Spleen (tissue), 11 donors: ENCODE results near the gene GPR142. TPM values are rescaled to one million over a fixed set of nuclear protein-coding genes. Genes with fewer than 3 reads are reported as not detected.

Experiments used
- DNase-seq: peaks from one replicate; pipeline ENCODE4 v3.0.0-alpha.2; 2020
- H3K27ac ChIP-seq, 8 donors: fragments of 200-600 bp; sonication (generic) in 7 of 8; 1 replicate in 4 of 8; 2 replicates in 4 of 8; pipeline versions ENCODE4 v1.5.0 to v1.8.0; 2016 to 2021; ENCODE audit warnings: inconsistent platforms in 4 of 8, mild to moderate bottlenecking in 4 of 8, moderate library complexity in 1 of 8
- H3K27me3 ChIP-seq, 7 donors: fragments of 200-600 bp; sonication (generic) in 6 of 7; replicated peaks in 1 of 7; 1 replicate in 4 of 7; 2 replicates in 3 of 7; pipeline versions ENCODE4 v1.5.0 to v1.8.0; 2016 to 2021; ENCODE audit warnings: inconsistent platforms in 3 of 7, mild to moderate bottlenecking in 1 of 7
- H3K36me3 ChIP-seq, 6 donors: fragments of 200-600 bp; sonication (generic) in 5 of 6; 1 replicate in 4 of 6; 2 replicates in 2 of 6; pipeline versions ENCODE4 v1.5.0 to v1.8.0; 2016 to 2021; ENCODE audit warnings: inconsistent platforms in 2 of 6
- H3K4me1 ChIP-seq, 6 donors: fragments of 200-600 bp; sonication (generic) in 5 of 6; 1 replicate in 3 of 6; 2 replicates in 3 of 6; pipeline versions ENCODE4 v1.5.0 to v1.8.0; 2016 to 2021; ENCODE audit warnings: inconsistent platforms in 3 of 6
- H3K4me3 ChIP-seq, 8 donors: fragments of 200-600 bp; sonication (generic) in 7 of 8; 1 replicate in 4 of 8; 2 replicates in 4 of 8; pipeline versions ENCODE4 v1.5.0 to v1.8.0; 2016 to 2021; ENCODE audit warnings: inconsistent platforms in 4 of 8, mild to moderate bottlenecking in 4 of 8, moderate library complexity in 2 of 8
- H3K9me3 ChIP-seq, 8 donors: fragments of 200-600 bp; sonication (generic) in 7 of 8; 1 replicate in 4 of 8; 2 replicates in 4 of 8; pipeline versions ENCODE4 v1.5.0 to v1.8.0; 2016 to 2021; ENCODE audit warnings: inconsistent platforms in 4 of 8
- CTCF ChIP-seq, 11 experiments: fragments of 200-600 bp in 7 of 11; fragments of 450-650 bp in 4 of 11; sonication (generic) in 4 of 11; IDR thresholded peaks in 8 of 11; conservative IDR thresholded peaks in 3 of 11; 1 replicate in 7 of 11; 2 replicates in 4 of 11; pipeline versions ENCODE4 v1.4.0 to v1.8.0; 2016 to 2021; ENCODE audit warnings: antibody characterized with exemption in 11 of 11, inconsistent platforms in 4 of 11, mild to moderate bottlenecking in 1 of 11
- POLR2A ChIP-seq, 3 donors: fragments of 450-650 bp; IDR thresholded peaks; one replicate each; pipeline ENCODE4 v1.5.1; 2017; ENCODE audit warnings: antibody characterized with exemption in 3 of 3, mild to moderate bottlenecking in 1 of 3
- POLR2AphosphoS5 ChIP-seq, 3 donors: sonication (generic); formaldehyde crosslinking; IDR thresholded peaks; one replicate each; pipeline ENCODE4 v1.5.1; 2017; ENCODE audit warnings: antibody characterized with exemption in 3 of 3
- WGBS, 5 donors: extraction: QIAGEN DNeasy Blood & Tissue Kit in 3 of 5; methylation state at CpG; one replicate each; pipeline versions ENCODE4 v1.1.5 to v1.1.7; 2013 to 2018; 5-methylcytosine and 5-hydroxymethylcytosine counted together
- intact Hi-C: fragments of 100-400 bp; cut with DNase I; formaldehyde crosslinking; loops from one replicate; pipeline ENCODE4 v1.15.0; 2023; ENCODE audit warnings: low total_unique reads
- polyA plus RNA-seq, 3 donors: library from polyadenylated mRNA; stranded (reverse); fragments of 200-250 nt; gene quantifications; one replicate each; pipeline ENCODE4 v1.2.1, GENCODE V29; 2013
- total RNA-seq, 7 donors: library from RNA; depleted of rRNA in 3 of 7; stranded (reverse); fragments of >200 nt in 3 of 7; fragmentation: NEBNext Ultra II Directional in 4 of 7; extraction: Animal tissue kit (Norgen Biotek cat#: 25700) in 4 of 7; gene quantifications; one replicate each; pipeline versions ENCODE4 v1.1.0 to v1.2.1, GENCODE V29; 2016 to 2021
- donor health status: healthy with polysubstance abuse.
- donor health status: DM: no; HTN: no; CAD: no; lungs with moderate emphysema.
- donor health status: DM: no; HTN: no; CAD: no.
- donor health status: Bipolar disorder and iron deficiency.
- donor health status: healthy.
- donor health status: DM: no; HTN: no; CAD: no.
- donor health status: DM: yes; HTN: yes; CAD: no.

The GPR142 gene
- total and polyA plus RNA-seq, 10 donors = 0.09 to 3.1 (median 1.7) TPM

GRCh38 chr17:74408815-74409214 lies 41.5 kb downstream of the GPR142 start:
- TF ChIP-seq POLR2A (IDR thresholded peaks at IDR 0.05) (no peak), CTCF (IDR thresholded peaks at IDR 0.05 in 8 of 11, conservative IDR thresholded peaks at IDR 0.05 in 3 of 11) (no peak), POLR2AphosphoS5 (IDR thresholded peaks at IDR 0.05) (no peak)
- H3K27me3 ChIP-seq = peaks cover 0 to 7% (median 0%) of the 10 kb centered on the region in 7 donors
- WGBS, 5 donors = 76 to 86% (median 78%) methylated on average over 4 of the region's 4 CpGs

GRCh38 chr17:74410001-74410443 lies 42.7 kb downstream of the GPR142 start:
- H3K27ac ChIP-seq = no peak overlapping the region
- H3K4me1 ChIP-seq = no peaks in the 10 kb centered on the region
- TF ChIP-seq POLR2A (IDR thresholded peaks at IDR 0.05) (no peak), POLR2AphosphoS5 (IDR thresholded peaks at IDR 0.05) (no peak), CTCF (IDR thresholded peaks at IDR 0.05 in 8 of 11, conservative IDR thresholded peaks at IDR 0.05 in 3 of 11) (no peak)
- no peak for DNase-seq
- intact Hi-C loops = no loop called here
- no peaks in the 10 kb centered on the region for H3K9me3 ChIP-seq
- no peaks in the 10 kb centered on the region for H3K27me3 ChIP-seq
- 48 to 70% (median 68%) methylated on average over 3 to 4 of the region's 4 CpGs for WGBS, 5 donors
- H3K4me3 ChIP-seq = no peak overlapping the region
- H3K36me3 ChIP-seq = no peaks in the 10 kb centered on the region

More at GRCh38 chr17:74408815-74409214, 41.5 kb downstream of the GPR142 start:
- no peaks in the 10 kb centered on the region for H3K4me1 ChIP-seq
- H3K4me3 ChIP-seq = no peak overlapping the region
- no peak overlapping the region for H3K27ac ChIP-seq
- no peaks in the 10 kb centered on the region for H3K36me3 ChIP-seq
- no peaks in the 10 kb centered on the region for H3K9me3 ChIP-seq
- DNase-seq = no peak
- intact Hi-C loops = no loop called here

DNA sequence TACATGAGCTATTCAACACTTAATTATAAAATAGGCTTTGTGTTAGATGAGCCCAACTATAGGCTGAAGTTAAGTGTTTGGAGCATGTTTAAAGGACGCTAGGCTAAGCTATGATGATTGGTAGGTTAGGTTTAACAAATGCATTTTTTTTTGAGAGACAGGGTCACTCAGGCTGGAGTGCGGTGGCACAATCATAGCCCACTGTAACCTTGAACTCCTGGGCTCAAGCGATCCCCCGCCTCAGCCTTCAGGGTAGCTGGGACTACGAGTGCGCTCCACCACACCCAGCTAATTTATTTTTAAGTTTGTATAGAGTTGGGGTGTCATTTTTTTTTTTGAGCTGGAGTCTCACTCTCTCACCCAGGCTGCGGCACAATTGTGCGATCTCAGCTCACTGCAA lies 45.3 kb downstream of the GPR142 start:
- Histone ChIP-seq H3K9me3 (no peaks in the 10 kb centered on the region), H3K4me1 (no peaks in the 10 kb centered on the region), H3K27me3 (no peaks in the 10 kb centered on the region), H3K4me3 (no peak overlapping the region), H3K27ac (no peak overlapping the region), H3K36me3 (no peaks in the 10 kb centered on the region)
- DNase-seq = no peak
- WGBS, 5 donors = 91 to 95% (median 94%) methylated on average over 8 of the region's 8 CpGs
- intact Hi-C loops = no loop called here
- TF ChIP-seq CTCF (IDR thresholded peaks at IDR 0.05 in 8 of 11, conservative IDR thresholded peaks at IDR 0.05 in 3 of 11) = no peak
- TF ChIP-seq POLR2AphosphoS5 (IDR thresholded peaks at IDR 0.05) = no peak
- no peak for TF ChIP-seq POLR2A (IDR thresholded peaks at IDR 0.05)

DNA sequence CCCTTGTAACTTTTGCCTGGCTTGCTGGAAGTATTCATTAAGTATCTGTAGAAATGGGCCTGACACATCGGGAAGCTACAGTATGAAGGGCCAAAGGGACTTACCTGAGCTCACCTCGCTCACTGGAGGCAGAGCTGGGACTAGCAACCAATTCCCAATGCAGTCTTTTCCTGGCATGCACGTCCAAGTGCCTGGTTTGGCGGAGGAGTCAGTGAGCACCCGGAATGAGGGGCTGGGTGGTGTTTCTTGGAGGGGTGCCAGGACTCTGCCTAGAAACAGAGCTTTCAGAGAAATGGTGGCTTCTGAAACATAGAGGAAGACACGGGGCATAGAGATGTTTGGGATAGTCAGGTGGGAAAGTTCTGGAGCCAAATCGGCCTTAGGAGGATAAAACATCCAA lies 46.2 kb downstream of the GPR142 start:
- Histone ChIP-seq H3K9me3 (no peaks in the 10 kb centered on the region), H3K4me1 (no peaks in the 10 kb centered on the region), H3K27ac (no peak overlapping the region), H3K36me3 (no peaks in the 10 kb centered on the region), H3K27me3 (no peaks in the 10 kb centered on the region), H3K4me3 (no peak overlapping the region)
- 79 to 94% (median 89%) methylated on average over 7 of the region's 7 CpGs for WGBS, 5 donors
- intact Hi-C loops = no loop called here
- no peak for DNase-seq
- TF ChIP-seq POLR2A (IDR thresholded peaks at IDR 0.05) = no peak

DNA sequence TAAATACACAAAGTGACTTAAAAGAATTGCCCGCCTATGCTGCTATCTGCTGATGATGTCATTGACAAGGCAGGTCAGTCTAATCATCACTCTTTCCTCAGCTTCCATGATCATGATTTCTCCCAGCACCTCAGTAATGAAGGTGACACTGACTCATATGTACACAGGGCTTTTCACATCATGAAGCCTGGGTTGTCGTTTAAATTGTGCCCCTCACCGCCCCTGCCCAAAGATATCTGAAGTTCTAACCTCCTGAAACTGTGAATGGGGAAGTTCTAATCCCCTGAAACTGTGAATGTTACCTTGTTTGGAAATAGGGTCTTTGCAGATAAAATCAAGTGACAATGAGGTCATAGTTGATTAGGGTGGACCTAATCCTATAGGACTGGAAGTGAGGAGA lies 47.2 kb downstream of the GPR142 start:
- H3K27ac ChIP-seq = no peak overlapping the region
- H3K9me3 ChIP-seq = no peaks in the 10 kb centered on the region
- no peaks in the 10 kb centered on the region for H3K36me3 ChIP-seq
- intact Hi-C loops = no loop called here
- WGBS, 5 donors = 68 to 83% (median 76%) methylated on average over 3 of the region's 3 CpGs
- no peaks in the 10 kb centered on the region for H3K27me3 ChIP-seq
- no peak for DNase-seq
- no peak overlapping the region for H3K4me3 ChIP-seq
- TF ChIP-seq POLR2A (IDR thresholded peaks at IDR 0.05) (no peak), POLR2AphosphoS5 (IDR thresholded peaks at IDR 0.05) (no peak), CTCF (IDR thresholded peaks at IDR 0.05 in 8 of 11, conservative IDR thresholded peaks at IDR 0.05 in 3 of 11) (no peak)
- H3K4me1 ChIP-seq = no peaks in the 10 kb centered on the region
